ENCODE measurements around the gene INHBB.

GRCh38 chr2:120331903-120332302, 14.0 kb upstream of the INHBB start:
- no peak for TF ChIP-seq EZH2 (IDR thresholded peaks at IDR 0.05; ENCODE audit: low read length, unreplicated experiment)
- no peak for TF ChIP-seq CTCF (conservative IDR thresholded peaks at IDR 0.05; ENCODE audit: low read depth, low read length)
- no peak for TF ChIP-seq EZH2phosphoT487 (IDR thresholded peaks at IDR 0.05; ENCODE audit: borderline replicate concordance, low read length)
